DLD1 (cell line): ENCODE results near the gene DNAI2.
"Not testable (repeated sequence)": the region's sequence is repeated elsewhere in the genome, so short reads cannot be mapped to it uniquely, and the experiment has no call there.

Source experiments
- in situ Hi-C: cut with HindIII; loops from 2 replicates; pipeline ENCODE4 v1.10.0; 2017; ENCODE audit warnings: low sequenced_read_pairs

DNAI2 gene

GRCh38 chr17:74274709-74275340, 791 bp downstream of the DNAI2 start:
- in situ Hi-C loops, result no loop called here

- in situ Hi-C loops, result no loop called here
Measured at GRCh38 chr17:74276051-74276476, 2.0 kb downstream of the DNAI2 start.

GRCh38 chr17:74276541-74277009, 2.5 kb downstream of the DNAI2 start:
- in situ Hi-C loops, result no loop called here

- in situ Hi-C loops, result no loop called here
Measured at GRCh38 chr17:74277935-74278334, 3.9 kb downstream of the DNAI2 start.

- in situ Hi-C loops, result not testable (repeated sequence)
Measured at GRCh38 chr17:74279617-74280016, 5.6 kb downstream of the DNAI2 start.

- in situ Hi-C loops, result no loop called here
Measured at GRCh38 chr17:74280093-74280513, 6.1 kb downstream of the DNAI2 start.

GRCh38 chr17:74281799-74282198, 7.8 kb downstream of the DNAI2 start:
- in situ Hi-C loops, result no loop called here

GRCh38 chr17:74282274-74282586, 8.2 kb downstream of the DNAI2 start:
- in situ Hi-C loops, result not testable (repeated sequence)

GRCh38 chr17:74282587-74283370, 8.7 kb downstream of the DNAI2 start:
- in situ Hi-C loops, result no loop called here

GRCh38 chr17:74283371-74283673, 9.3 kb downstream of the DNAI2 start:
- in situ Hi-C loops, result no loop called here

GRCh38 chr17:74287031-74287602, 13.1 kb downstream of the DNAI2 start:
- in situ Hi-C loops, result no loop called here

- in situ Hi-C loops, result no loop called here
Measured at GRCh38 chr17:74288785-74289184, 14.8 kb downstream of the DNAI2 start.

GRCh38 chr17:74289688-74290087, 15.7 kb downstream of the DNAI2 start:
- in situ Hi-C loops, result no loop called here

GRCh38 chr17:74290340-74290739, 16.3 kb downstream of the DNAI2 start:
- in situ Hi-C loops, result no loop called here

GRCh38 chr17:74292495-74292894, 18.5 kb downstream of the DNAI2 start:
- in situ Hi-C loops, result no loop called here

GRCh38 chr17:74295625-74296547, 21.9 kb downstream of the DNAI2 start:
- in situ Hi-C loops, result no loop called here

GRCh38 chr17:74296548-74296936, 22.5 kb downstream of the DNAI2 start:
- in situ Hi-C loops, result no loop called here

GRCh38 chr17:74297941-74298340, 23.9 kb downstream of the DNAI2 start:
- in situ Hi-C loops, result no loop called here

GRCh38 chr17:74298778-74299177, 24.7 kb downstream of the DNAI2 start:
- in situ Hi-C loops, result no loop called here

GRCh38 chr17:74299226-74300009, 25.4 kb downstream of the DNAI2 start:
- in situ Hi-C loops, result loop anchor here (5.0 to 10.0 kb wide), 3 partner anchors 48 to 185 kb away; no protein-coding TSS in a partner anchor
